Esophagus squamous epithelium (tissue), 5 donors: ENCODE measurements around the gene GPR161. TPM values are rescaled to one million over a fixed set of nuclear protein-coding genes. Genes with fewer than 3 reads are reported as not detected.

ENCODE experiments used
- DNase-seq: peaks from one replicate; lab custom pipeline; 2025; lab: John Stamatoyannopoulos, UW
- H3K27ac ChIP-seq, 4 donors: fragments of 200-600 bp; sonication (generic); one replicate each; pipeline ENCODE4 v1.5.1; 2016 to 2019; ENCODE audit warnings: mild to moderate bottlenecking in 1 of 4
- H3K27me3 ChIP-seq, 4 donors: fragments of 200-600 bp; sonication (generic); 1 replicate in 3 of 4; 2 replicates in 1 of 4; pipeline versions ENCODE4 v1.5.1 to v1.6.0; 2017 to 2021; ENCODE audit warnings: antibody characterized with exemption in 1 of 4
- H3K36me3 ChIP-seq, 3 donors: fragments of 200-600 bp; sonication (generic); one replicate each; pipeline ENCODE4 v1.5.1; 2016 to 2019
- H3K4me1 ChIP-seq, 3 donors: fragments of 200-600 bp; sonication (generic); one replicate each; pipeline ENCODE4 v1.5.1; 2017 to 2019
- H3K4me3 ChIP-seq, 4 donors: fragments of 200-600 bp; sonication (generic); 1 replicate in 3 of 4; 2 replicates in 1 of 4; pipeline ENCODE4 v1.5.1; 2016 to 2019; ENCODE audit warnings: mild to moderate bottlenecking in 2 of 4, moderate library complexity in 1 of 4
- H3K9me3 ChIP-seq, 3 donors: fragments of 200-600 bp; sonication (generic); one replicate each; pipeline ENCODE4 v1.5.1; 2016 to 2019
- CTCF ChIP-seq, 6 experiments: fragments of 450-650 bp in 4 of 6; fragments of 200-600 bp in 2 of 6; sonication (generic) in 2 of 6; IDR thresholded peaks; one replicate each; pipeline ENCODE4 v1.5.1; 2016 to 2019; ENCODE audit warnings: antibody characterized with exemption in 6 of 6, mild to moderate bottlenecking in 4 of 6, moderate library complexity in 4 of 6
- POLR2A ChIP-seq, 4 donors: fragments of 450-650 bp; IDR thresholded peaks; one replicate each; pipeline ENCODE4 v1.6.1; 2017; ENCODE audit warnings: antibody characterized with exemption in 4 of 4, mild to moderate bottlenecking in 4 of 4, moderate library complexity in 3 of 4
- WGBS, 2 donors: methylation state at CpG; one replicate each; pipeline ENCODE4 v1.1.5; 2018; 5-methylcytosine and 5-hydroxymethylcytosine counted together
- intact Hi-C: fragments of 100-400 bp; cut with DNase I; formaldehyde crosslinking; loops from one replicate; pipeline ENCODE4 v1.15.0; 2022
- total RNA-seq, 4 donors: library from RNA; depleted of rRNA; stranded (reverse); fragments of >200 nt; gene quantifications; one replicate each; pipeline ENCODE4 v1.1.0, GENCODE V29; 2016
- donor health status: DM: yes; HTN: yes; CAD: no.

GPR161 gene
- total RNA-seq, 4 donors from 2014 or later = 1.7 to 12.2 (median 3.9) TPM

GRCh38 chr1:168178638-168179437, 42.1 kb upstream of the GPR161 start, which contains the start of gene TIPRL:
TIPRL (plus strand) TSS chr1:168178962; CDS start chr1:168179078, 116 bp downstream.
- 0 to 1% methylated on average over 27 to 28 of the region's 56 CpGs for WGBS, 2 donors
- H3K9me3 ChIP-seq = no peaks in the 10 kb centered on the region
- H3K4me3 ChIP-seq = peak within 1 kb of the TSS; percentile 88 to 92 (median 90)
- H3K4me1 ChIP-seq = peaks cover 0 to 32% (median 11%) of the 10 kb centered on the region in 3 donors
- peaks cover 0 to 2% (median 0%) of the 10 kb centered on the region in 3 donors for H3K36me3 ChIP-seq
- H3K27ac ChIP-seq = peak within 1 kb of the TSS; percentile 92 to 96 (median 94)
- intact Hi-C loops = no loop called here
- TF ChIP-seq POLR2A (IDR thresholded peaks at IDR 0.05) = peak in 3 of 4 donors; percentile 53 to 88 (median 78)
- peak; percentile 63 to 90 (median 83) for TF ChIP-seq CTCF (IDR thresholded peaks at IDR 0.05)
- no peaks in the 10 kb centered on the region for H3K27me3 ChIP-seq
- peak; percentile 68 for DNase-seq

- TF ChIP-seq CTCF (IDR thresholded peaks at IDR 0.05) (no peak), POLR2A (IDR thresholded peaks at IDR 0.05) (no peak)
- H3K9me3 ChIP-seq = no peaks in the 10 kb centered on the region
- WGBS, 2 donors = 69 to 74% methylated on average over 5 of the region's 5 CpGs
- no peak for DNase-seq
- H3K36me3 ChIP-seq = no peaks in the 10 kb centered on the region
- H3K27me3 ChIP-seq = no peaks in the 10 kb centered on the region
- peaks cover 0 to 32% (median 11%) of the 10 kb centered on the region in 3 donors for H3K4me1 ChIP-seq
- intact Hi-C loops = no loop called here
- H3K27ac ChIP-seq = peak overlapping the region; percentile 92 to 96 (median 94)
- peak overlapping the region; percentile 88 to 92 (median 90) for H3K4me3 ChIP-seq
Observed at GRCh38 chr1:168178227-168178637, 41.5 kb upstream of the GPR161 start.

GRCh38 chr1:168172250-168172915, 35.7 kb upstream of the GPR161 start:
- TF ChIP-seq POLR2A (IDR thresholded peaks at IDR 0.05) (no peak), CTCF (IDR thresholded peaks at IDR 0.05) (no peak)
- no peaks in the 10 kb centered on the region for H3K36me3 ChIP-seq
- H3K4me1 ChIP-seq = no peaks in the 10 kb centered on the region
- no peaks in the 10 kb centered on the region for H3K9me3 ChIP-seq
- H3K27me3 ChIP-seq = no peaks in the 10 kb centered on the region
- no peak for DNase-seq
- H3K4me3 ChIP-seq = no peak overlapping the region
- no peak overlapping the region for H3K27ac ChIP-seq
- intact Hi-C loops = no loop called here
- 88 to 91% methylated on average over 3 of the region's 3 CpGs for WGBS, 2 donors

- Histone ChIP-seq H3K4me1 (no peaks in the 10 kb centered on the region), H3K9me3 (no peaks in the 10 kb centered on the region), H3K27me3 (no peaks in the 10 kb centered on the region), H3K27ac (no peak overlapping the region), H3K4me3 (no peak overlapping the region), H3K36me3 (no peaks in the 10 kb centered on the region)
- DNase-seq = no peak
- TF ChIP-seq POLR2A (IDR thresholded peaks at IDR 0.05) (no peak), CTCF (IDR thresholded peaks at IDR 0.05) (no peak)
- intact Hi-C loops = no loop called here
- WGBS, 2 donors = 88 to 90% methylated on average over 5 to 7 of the region's 7 CpGs
Observed at GRCh38 chr1:168170564-168171508, 34.1 kb upstream of the GPR161 start.
